SK-N-DZ (cell line): Measurements from ENCODE around the gene MAN2A2.
A peak's percentile ranks its signal among the peaks of the same experiment; 100 is the strongest.

Experiments used
- DNase-seq: peaks from one replicate; pipeline ENCODE4 v3.0.0-alpha.2; 2015; ENCODE audit warnings: low spot score

MAN2A2 gene

GRCh38 chr15:90942354-90943120, 39.4 kb downstream of the MAN2A2 start:
- DNase-seq: no peak

DNA sequence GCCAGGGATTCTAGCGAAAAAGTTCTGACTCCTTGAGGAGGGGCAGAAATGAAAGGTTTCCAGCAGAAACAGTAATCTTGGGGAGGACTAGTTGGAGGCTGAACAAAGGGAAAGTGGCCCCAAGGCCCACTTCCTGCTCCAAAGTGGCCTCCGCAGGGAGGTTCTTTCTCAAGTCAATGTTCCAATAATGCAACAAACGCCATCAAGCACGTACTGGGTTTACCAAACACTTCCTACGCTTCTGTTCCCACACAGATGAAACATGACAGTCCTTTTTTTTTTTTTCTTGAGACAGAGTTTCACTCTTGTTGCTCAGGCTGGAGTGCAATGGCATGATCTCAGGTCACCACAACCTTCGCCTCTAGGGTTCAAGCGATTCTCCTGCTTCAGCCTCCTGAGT, 42.0 kb downstream of the MAN2A2 start:
- no peak for DNase-seq

GRCh38 chr15:90946538-90946937, 43.4 kb downstream of the MAN2A2 start:
- no peak for DNase-seq

DNA sequence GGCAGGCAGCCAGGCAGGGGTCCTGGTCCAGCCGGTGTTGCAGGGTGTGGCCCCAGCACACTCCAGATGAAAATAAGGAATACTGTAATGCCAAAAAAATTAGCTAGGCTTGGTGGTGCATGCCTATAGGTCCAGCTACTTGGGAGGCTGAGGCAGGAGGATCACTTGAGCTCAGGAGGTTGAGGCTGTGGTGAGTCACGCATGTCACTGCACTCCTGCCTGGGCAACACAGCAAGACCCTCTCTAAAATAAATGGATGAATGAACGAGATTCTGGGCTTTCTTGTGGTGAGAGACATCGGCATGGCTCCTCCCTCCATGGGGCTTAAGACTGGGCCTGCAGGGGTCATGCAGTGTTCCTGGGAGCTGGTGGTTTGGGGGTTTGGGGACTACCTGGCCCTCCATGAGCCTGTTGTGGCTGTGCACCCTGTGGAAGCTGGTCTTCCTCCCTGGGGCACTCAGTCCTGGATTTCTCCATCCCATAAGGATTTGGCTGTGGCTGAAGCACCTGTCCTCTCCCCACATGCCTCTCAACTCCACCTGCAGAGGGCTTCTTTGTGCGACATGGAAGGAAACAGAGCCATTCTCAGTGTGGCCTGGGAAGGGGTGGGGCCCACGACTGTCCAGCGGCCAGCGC, 44.0 kb downstream of the MAN2A2 start:
- DNase-seq: no peak

DNA sequence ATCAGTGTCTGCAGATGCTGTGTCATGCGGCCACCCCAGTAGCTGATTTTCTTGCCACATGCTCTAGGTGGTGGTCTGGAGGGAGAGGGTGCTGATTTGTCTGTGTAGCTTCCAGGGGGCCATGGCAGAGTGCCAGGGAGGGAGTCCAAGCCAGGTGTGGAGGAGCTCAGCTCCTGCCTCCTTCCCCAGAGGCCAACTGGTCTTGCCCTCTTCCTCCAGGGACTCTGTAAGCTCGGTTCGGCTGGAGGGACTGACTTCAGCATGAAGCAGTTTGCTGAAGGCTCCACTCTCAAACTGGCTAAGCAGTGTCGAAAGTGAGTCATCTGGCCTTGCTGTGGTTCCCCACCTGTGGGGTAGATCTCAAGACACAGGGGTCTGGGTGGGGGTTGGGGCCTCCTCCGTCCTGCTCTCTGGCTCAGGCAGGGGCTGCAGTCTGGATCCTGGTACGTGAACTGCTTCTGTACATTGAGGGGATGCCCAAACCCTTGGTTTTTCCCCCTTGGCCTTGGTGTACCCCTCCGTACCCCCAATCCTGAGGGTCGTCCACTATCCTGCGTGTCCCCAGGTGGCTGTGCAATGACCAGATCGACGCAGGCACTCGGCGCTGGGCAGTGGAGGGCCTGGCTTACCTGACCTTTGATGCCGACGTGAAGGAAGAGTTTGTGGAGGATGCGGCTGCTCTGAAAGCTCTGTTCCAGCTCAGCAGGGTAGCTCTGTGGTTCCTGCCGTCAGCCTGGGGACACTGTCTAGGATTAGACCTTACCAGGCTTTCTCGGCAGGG, 44.7 kb downstream of the MAN2A2 start:
- DNase-seq: no peak

GRCh38 chr15:90948506-90948905, 45.4 kb downstream of the MAN2A2 start:
- DNase-seq: no peak

- no peak for DNase-seq
Measured at GRCh38 chr15:90949979-90950675, 47.0 kb downstream of the MAN2A2 start.

DNA sequence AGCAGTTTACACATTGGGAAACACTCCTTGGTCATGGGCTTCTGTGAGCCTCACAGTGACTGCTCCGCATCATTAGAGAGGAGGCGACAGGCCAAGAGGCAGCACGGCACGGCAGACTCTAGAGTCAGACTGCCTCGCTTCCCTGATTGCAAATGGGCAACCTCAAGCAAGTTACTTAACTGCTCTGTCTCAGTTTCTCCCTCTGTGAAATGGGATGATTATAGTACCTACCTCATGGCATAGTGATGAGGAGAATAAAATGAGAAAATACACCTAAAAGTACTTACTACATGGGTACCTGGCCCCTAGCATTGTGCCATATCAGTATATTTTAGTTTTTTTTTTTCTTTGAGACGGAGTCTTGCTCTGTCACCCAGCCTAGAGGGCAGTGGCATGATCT, 47.6 kb downstream of the MAN2A2 start:
- no peak for DNase-seq

GRCh38 chr15:90952901-90953677, 50.0 kb downstream of the MAN2A2 start:
- DNase-seq: no peak

DNA sequence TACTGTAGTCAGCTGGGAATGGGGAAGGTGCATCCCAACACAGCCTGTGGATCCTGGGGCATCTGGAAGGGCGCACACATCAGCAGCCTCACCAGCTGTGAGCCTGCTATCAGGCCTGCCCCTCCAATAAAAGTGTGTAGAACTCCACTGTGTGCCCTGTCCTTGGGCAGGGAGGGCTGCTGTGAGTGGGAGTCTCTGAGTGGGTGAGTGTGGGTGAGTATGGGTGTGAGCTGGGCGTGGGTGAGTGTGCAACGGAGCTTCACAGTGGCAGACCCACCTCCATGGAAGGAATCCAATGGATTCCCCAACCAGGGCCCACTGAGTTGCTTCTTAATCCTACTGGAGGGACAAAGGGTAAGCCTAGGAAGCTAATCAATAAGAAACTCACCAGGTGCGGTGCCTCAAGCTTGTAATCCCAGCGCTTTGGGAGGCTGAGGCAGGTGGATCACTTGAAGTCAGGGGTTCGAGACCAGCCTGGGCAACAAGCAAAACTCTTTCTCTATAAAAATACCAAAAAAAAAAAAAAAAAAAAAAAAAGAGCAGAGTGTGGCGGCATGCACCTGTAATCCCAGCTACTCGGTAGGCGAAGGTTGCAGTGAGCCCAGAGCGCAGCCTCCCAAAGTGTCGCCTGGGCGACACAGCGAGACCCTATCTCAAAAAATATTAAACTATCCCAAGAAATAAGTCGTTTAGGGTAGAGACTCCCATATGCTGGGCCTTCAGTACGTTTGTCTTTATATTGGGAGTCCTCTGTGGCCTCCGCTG, 51.0 kb downstream of the MAN2A2 start:
- no peak for DNase-seq

- peak; percentile 76 for DNase-seq
Measured at GRCh38 chr15:90954712-90955623, 51.9 kb downstream of the MAN2A2 start, which contains the start of gene RCCD1. Gene RCCD1 (plus strand): TSS chr15:90954884. CDS start chr15:90956735, 1,851 bp downstream.

DNA sequence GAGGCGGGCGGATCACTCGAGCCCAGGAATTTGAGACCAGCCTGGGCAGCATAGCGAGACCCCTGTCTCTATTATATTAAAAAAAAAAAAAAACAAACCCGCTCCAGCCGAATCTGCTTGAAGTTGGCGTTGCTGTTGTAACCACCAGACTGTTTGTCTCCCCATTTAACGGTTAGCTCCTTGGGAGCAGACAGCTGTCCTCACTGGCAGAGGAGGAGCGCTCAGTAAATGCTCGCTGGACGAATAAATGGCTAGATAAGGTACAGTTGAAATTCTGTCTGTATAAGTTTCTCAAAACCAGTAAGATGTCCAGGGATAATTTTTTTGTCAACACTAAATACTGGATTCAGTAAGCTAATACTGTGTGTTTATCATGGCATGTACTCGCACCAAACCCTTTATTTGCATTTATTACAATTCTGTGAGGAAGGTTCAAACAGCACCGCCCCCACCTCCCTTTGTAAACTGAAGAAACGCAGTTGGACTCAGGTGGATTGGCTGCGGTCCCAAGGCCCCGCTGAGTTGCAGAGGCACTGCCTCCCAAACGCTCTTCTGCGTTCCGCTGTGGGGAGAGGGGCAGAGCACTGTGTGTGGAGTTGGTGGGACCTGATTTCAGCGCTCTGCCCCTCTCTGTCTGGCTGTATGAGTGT, 52.6 kb downstream of the MAN2A2 start:
- DNase-seq: no peak

DNA sequence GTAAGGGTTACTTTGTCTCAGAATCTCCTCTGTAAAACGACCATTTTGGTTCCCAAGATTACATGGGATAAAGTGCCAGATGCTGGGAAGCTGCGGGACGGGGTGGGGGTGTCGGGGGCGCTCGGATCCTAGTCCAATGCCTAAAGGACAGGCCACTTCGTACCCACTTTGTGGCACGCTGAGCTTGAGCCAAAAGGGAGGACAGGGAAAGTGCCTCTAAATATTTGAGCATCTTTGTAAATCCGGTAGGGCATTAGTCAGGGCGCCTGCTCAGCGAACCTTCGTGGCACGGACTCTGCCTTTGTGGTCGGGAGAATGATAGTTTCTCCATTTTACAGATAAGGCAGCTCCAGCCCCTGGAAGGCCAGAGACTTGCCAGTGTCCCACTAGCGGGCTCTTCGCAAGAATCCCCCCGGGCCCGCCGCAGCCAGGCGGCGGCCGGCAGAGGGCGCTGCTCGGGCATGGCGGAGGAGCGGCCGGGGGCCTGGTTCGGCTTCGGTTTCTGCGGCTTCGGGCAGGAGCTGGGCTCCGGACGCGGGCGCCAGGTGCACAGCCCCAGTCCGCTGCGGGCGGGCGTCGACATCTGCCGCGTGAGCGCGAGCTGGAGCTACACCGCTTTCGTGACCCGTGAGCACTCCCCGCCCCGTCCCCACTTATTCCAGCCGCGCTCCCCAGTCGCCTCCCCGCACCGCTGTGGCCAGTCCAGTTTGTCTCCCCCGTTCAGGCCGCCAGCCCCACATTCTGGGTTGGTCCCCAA, 53.4 kb downstream of the MAN2A2 start:
- DNase-seq: peak; percentile 32

- no peak for DNase-seq
Measured at GRCh38 chr15:90957031-90957790, 54.1 kb downstream of the MAN2A2 start.

DNA sequence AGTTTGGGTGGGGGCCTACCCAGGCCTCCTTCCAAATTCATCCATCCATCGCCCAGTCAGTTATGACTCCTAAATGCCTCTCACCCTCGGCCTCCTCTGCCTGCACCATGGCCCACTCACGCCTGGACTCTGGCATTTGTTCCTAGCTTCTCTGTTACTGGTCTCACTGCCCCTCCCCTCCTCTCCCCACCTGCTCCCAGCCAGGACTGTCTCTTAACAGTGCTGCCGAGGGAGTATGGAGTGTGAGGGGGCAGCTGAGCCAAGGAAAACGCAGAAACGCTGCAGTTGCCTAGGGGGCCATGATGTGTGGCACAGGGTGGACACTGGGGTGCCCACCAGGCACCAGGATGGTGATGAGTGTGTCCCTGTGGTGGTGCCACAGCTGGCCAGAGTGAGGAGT, 54.7 kb downstream of the MAN2A2 start:
- DNase-seq: no peak

DNA sequence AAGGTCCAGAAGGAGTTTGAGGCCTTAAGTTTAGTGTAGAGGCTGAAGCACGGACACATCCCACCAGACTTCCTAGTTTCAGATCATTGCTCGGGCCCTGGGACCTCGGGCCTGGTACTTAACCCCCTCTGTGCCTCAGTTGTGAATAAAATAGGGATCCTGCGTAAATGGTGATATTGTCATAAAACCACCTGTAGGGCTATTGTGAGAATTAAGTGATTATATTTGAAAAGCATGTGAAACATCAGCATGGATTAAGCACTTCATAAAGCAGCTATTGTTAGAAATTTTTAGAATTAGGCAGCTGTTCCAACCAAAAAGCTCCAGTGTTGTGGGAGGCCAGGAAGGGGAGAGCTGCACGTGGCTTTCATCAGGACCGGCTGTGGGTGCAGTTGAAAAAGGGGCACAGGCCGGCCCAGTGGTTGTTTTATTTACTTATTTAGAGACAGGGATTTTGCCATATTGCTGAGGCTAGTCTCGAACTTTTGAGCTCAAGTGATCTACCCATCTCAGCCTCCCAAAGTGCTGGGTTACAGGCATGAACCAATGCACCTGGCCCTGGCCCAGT, 56.0 kb downstream of the MAN2A2 start:
- DNase-seq: no peak

GRCh38 chr15:90959894-90960293, 56.8 kb downstream of the MAN2A2 start:
- no peak for DNase-seq
